Measurements from ENCODE around the gene PCSK6.

PCSK6 gene

DNA sequence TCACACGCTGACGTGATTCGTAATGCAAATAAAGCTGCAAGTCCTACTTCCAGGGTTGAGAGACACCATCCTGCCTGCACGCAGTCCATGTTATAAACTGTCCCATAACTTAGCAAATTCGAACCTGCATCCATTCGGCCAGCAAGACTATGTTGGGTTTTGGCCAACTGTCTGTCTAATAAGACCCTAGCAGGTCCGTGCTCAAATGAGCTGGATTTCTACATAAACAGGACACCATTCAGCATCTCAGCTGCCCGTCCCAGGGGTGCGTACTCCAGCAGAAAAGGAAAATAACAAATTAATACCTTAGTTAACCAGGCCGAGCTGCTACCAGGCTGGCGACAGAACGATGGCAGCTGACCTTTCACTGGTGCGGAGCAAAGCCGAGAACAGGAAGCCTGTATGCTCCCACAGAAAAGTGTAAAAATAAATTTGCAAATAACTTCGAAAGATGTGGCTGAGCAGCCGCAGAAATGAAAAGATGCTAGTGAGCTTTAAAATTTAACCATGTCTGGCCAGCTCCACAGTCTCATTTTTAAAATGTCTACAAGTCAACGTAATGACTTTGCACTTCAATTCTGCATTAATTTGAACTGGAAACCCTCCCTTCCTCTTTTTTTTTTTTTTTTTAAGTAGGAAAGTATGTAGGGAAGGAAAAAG is 97.4 kb downstream of the PCSK6 start:
- Histone ChIP-seq H3F3A (ENCODE audit: insufficient read depth, low read length) (no peaks in the 10 kb centered on the region), H3K27me3 (replicated peaks; ENCODE audit: insufficient read depth, low read length) (no peaks in the 10 kb centered on the region; the same call in 1 of the 2 replicates), H3K9ac (ENCODE audit: low read length) (no peak overlapping the region), H3K27ac (ENCODE audit: low read length) (no peak overlapping the region), H3K4me1 (ENCODE audit: low read length) (peaks cover 16% of the 10 kb centered on the region), H3K4me2 (ENCODE audit: low read depth, low read length) (peak overlapping the region; percentile 47; the same call in 1 of the 2 replicates), H3K4me3 (ENCODE audit: low read length) (no peak overlapping the region), H3K79me2 (ENCODE audit: low read length) (no peaks in the 10 kb centered on the region), H2AFZ (ENCODE audit: low read length) (peak overlapping the region; percentile 28; the same call in 1 of the 2 replicates), H3K9me3 (replicated peaks; ENCODE audit: insufficient read depth, low read length) (no peaks in the 10 kb centered on the region), H3K9me2 (replicated peaks; ENCODE audit: insufficient read depth, low read length) (no peaks in the 10 kb centered on the region), H3K36me3 (replicated peaks; ENCODE audit: insufficient read depth, low read length) (no peaks in the 10 kb centered on the region; the same call in 1 of the 2 replicates), H4K20me1 (ENCODE audit: insufficient read depth, low read length) (no peaks in the 10 kb centered on the region)
- DNase-seq = peak; percentile 52
- TF ChIP-seq, protein P1, sequence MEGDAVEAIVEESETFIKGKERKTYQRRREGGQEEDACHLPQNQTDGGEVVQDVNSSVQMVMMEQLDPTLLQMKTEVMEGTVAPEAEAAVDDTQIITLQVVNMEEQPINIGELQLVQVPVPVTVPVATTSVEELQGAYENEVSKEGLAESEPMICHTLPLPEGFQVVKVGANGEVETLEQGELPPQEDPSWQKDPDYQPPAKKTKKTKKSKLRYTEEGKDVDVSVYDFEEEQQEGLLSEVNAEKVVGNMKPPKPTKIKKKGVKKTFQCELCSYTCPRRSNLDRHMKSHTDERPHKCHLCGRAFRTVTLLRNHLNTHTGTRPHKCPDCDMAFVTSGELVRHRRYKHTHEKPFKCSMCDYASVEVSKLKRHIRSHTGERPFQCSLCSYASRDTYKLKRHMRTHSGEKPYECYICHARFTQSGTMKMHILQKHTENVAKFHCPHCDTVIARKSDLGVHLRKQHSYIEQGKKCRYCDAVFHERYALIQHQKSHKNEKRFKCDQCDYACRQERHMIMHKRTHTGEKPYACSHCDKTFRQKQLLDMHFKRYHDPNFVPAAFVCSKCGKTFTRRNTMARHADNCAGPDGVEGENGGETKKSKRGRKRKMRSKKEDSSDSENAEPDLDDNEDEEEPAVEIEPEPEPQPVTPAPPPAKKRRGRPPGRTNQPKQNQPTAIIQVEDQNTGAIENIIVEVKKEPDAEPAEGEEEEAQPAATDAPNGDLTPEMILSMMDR (IDR thresholded peaks at IDR 0.05; ENCODE audit: low read length) = no peak
- TF ChIP-seq EZH2 (optimal IDR thresholded peaks at IDR 0.05; ENCODE audit: low read depth, low read length) (no peak), EZH2phosphoT487 (IDR thresholded peaks at IDR 0.05; ENCODE audit: low read length) (no peak)

DNA sequence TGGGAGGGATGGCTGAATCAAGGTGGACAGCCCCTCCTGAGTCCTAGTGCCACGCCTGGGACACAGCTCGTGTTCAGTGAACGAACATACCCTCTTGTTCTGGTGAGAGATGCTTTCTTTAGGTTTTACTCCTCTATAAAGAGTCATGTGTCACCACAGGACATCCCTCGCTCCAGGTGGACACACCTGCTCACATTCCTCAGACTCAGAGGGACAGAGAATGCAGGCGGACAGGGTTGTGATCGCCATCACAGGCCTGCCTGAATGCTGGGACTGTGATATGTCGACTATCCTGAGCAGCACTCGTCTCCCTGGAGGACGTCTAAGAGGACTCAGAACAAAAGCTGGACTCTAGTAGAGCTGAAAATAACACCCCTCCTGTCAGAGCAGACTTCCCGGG is 98.1 kb downstream of the PCSK6 start:
- H3K27ac ChIP-seq (ENCODE audit: low read length) = no peak overlapping the region
- H4K20me1 ChIP-seq (ENCODE audit: insufficient read depth, low read length) = no peaks in the 10 kb centered on the region
- H3K4me2 ChIP-seq (ENCODE audit: low read depth, low read length) = no peak overlapping the region
- no peaks in the 10 kb centered on the region; the same call in 1 of the 2 replicates for H3K27me3 ChIP-seq (replicated peaks; ENCODE audit: insufficient read depth, low read length)
- no peaks in the 10 kb centered on the region for H3F3A ChIP-seq (ENCODE audit: insufficient read depth, low read length)
- no peak for DNase-seq
- H3K4me1 ChIP-seq (ENCODE audit: low read length) = peaks cover 16% of the 10 kb centered on the region
- no peak for TF ChIP-seq EZH2phosphoT487 (IDR thresholded peaks at IDR 0.05; ENCODE audit: low read length)
- no peak for TF ChIP-seq EZH2 (optimal IDR thresholded peaks at IDR 0.05; ENCODE audit: low read depth, low read length)
- TF ChIP-seq, protein P1 (IDR thresholded peaks at IDR 0.05; ENCODE audit: low read length) = no peak
- H3K4me3 ChIP-seq (ENCODE audit: low read length) = no peak overlapping the region
- no peaks in the 10 kb centered on the region for H3K9me3 ChIP-seq (replicated peaks; ENCODE audit: insufficient read depth, low read length)
- no peaks in the 10 kb centered on the region; the same call in 1 of the 2 replicates for H3K36me3 ChIP-seq (replicated peaks; ENCODE audit: insufficient read depth, low read length)
- no peak overlapping the region for H3K9ac ChIP-seq (ENCODE audit: low read length)
- no peaks in the 10 kb centered on the region for H3K9me2 ChIP-seq (replicated peaks; ENCODE audit: insufficient read depth, low read length)
- H3K79me2 ChIP-seq (ENCODE audit: low read length) = no peaks in the 10 kb centered on the region
- no peak overlapping the region for H2AFZ ChIP-seq (ENCODE audit: low read length)

DNA sequence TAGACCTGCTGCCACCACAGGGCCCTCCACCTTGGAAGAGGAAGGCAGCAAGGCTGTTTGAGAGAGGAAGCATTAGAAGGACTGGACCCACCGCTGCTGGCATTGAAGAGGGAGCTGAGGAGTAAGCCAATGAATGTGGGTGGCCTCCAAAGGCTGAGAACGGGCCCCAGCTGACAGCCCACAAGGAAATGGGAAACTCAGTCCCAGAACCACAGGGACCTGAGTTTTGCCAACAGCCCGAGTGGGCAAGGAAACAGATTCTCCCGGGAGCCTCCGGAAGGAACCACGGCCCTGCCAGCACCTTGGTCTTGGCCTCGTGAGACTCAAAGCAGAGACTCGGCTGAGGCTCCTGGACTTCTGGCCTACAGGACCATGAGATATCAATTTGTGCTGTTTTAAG is 99.0 kb downstream of the PCSK6 start:
- H3K4me1 ChIP-seq (ENCODE audit: low read length) = peaks cover 16% of the 10 kb centered on the region
- H3K4me2 ChIP-seq (ENCODE audit: low read depth, low read length) = no peak overlapping the region
- no peak overlapping the region for H2AFZ ChIP-seq (ENCODE audit: low read length)
- no peak for DNase-seq
- H3K9ac ChIP-seq (ENCODE audit: low read length) = no peak overlapping the region
- H3F3A ChIP-seq (ENCODE audit: insufficient read depth, low read length) = no peaks in the 10 kb centered on the region
- H4K20me1 ChIP-seq (ENCODE audit: insufficient read depth, low read length) = no peaks in the 10 kb centered on the region
- no peaks in the 10 kb centered on the region for H3K79me2 ChIP-seq (ENCODE audit: low read length)
- no peak for TF ChIP-seq EZH2 (optimal IDR thresholded peaks at IDR 0.05; ENCODE audit: low read depth, low read length)
- TF ChIP-seq EZH2phosphoT487 (IDR thresholded peaks at IDR 0.05; ENCODE audit: low read length) = no peak
- TF ChIP-seq, protein P1 (IDR thresholded peaks at IDR 0.05; ENCODE audit: low read length) = no peak
- no peaks in the 10 kb centered on the region for H3K27me3 ChIP-seq (replicated peaks; ENCODE audit: insufficient read depth, low read length)
- no peaks in the 10 kb centered on the region for H3K9me2 ChIP-seq (replicated peaks; ENCODE audit: insufficient read depth, low read length)
- H3K36me3 ChIP-seq (replicated peaks; ENCODE audit: insufficient read depth, low read length) = no peaks in the 10 kb centered on the region; the same call in 1 of the 2 replicates
- H3K9me3 ChIP-seq (replicated peaks; ENCODE audit: insufficient read depth, low read length) = no peaks in the 10 kb centered on the region
- no peak overlapping the region for H3K4me3 ChIP-seq (ENCODE audit: low read length)
- no peak overlapping the region for H3K27ac ChIP-seq (ENCODE audit: low read length)

Data from MM.1S (cell line).